H9 (cell line): ENCODE results near the gene TMIE. TPM values are rescaled to one million over a fixed set of nuclear protein-coding genes. Genes with fewer than 3 reads are reported as not detected.

ENCODE experiments used
- DNase-seq: peaks from one replicate; pipeline ENCODE4 v3.0.0-alpha.2; 2017
- H2AFZ ChIP-seq: one replicate; pipeline ENCODE4 v1.6.1; 2013; ENCODE audit warnings: mild to moderate bottlenecking, low read length, control low read depth, moderate library complexity
- H2AK5ac ChIP-seq: 2 replicates; pipeline ENCODE4 v1.6.1; 2013; ENCODE audit warnings: low read length, control low read depth, mixed read lengths; ENCODE audit not compliant: insufficient read length
- H2BK120ac ChIP-seq: one replicate; pipeline ENCODE4 v1.6.1; 2013; ENCODE audit warnings: low read depth, mild to moderate bottlenecking, low read length, control low read depth, inconsistent platforms; ENCODE audit not compliant: poor library complexity, severe bottlenecking
- H2BK12ac ChIP-seq: 2 replicates; pipeline ENCODE4 v1.6.1; 2013; ENCODE audit warnings: low read length, control low read depth, mixed read lengths, low read depth; ENCODE audit not compliant: insufficient read length
- H2BK15ac ChIP-seq: 2 replicates; pipeline ENCODE4 v1.6.1; 2013; ENCODE audit warnings: low read depth, low read length, control low read depth
- H2BK20ac ChIP-seq: one replicate; pipeline ENCODE4 v1.6.1; 2013; ENCODE audit warnings: low read depth, mild to moderate bottlenecking, low read length, control low read depth, inconsistent platforms; ENCODE audit not compliant: poor library complexity, severe bottlenecking
- H2BK5ac ChIP-seq: 2 replicates; pipeline ENCODE4 v1.6.1; 2013; ENCODE audit warnings: low read length, control low read depth, mixed read lengths; ENCODE audit not compliant: insufficient read length
- H3K14ac ChIP-seq: 2 replicates; pipeline ENCODE4 v1.6.1; 2013; ENCODE audit warnings: low read length, control low read depth; ENCODE audit not compliant: insufficient read depth
- H3K18ac ChIP-seq: 2 replicates; pipeline ENCODE4 v1.6.1; 2013; ENCODE audit warnings: low read depth, mild to moderate bottlenecking, mixed read lengths, low read length, control low read depth; ENCODE audit not compliant: insufficient read length
- H3K23ac ChIP-seq: 2 replicates; pipeline ENCODE4 v1.6.1; 2013; ENCODE audit warnings: low read length, control low read depth, mixed read lengths, low read depth; ENCODE audit not compliant: insufficient read length
- H3K23me2 ChIP-seq: 2 replicates; pipeline ENCODE4 v1.6.1; 2013; ENCODE audit warnings: low read depth, mild to moderate bottlenecking, mixed read lengths, low read length, control low read depth; ENCODE audit not compliant: insufficient read length, poor library complexity, severe bottlenecking
- H3K27ac ChIP-seq: 2 replicates; pipeline ENCODE4 v1.5.1; 2013; ENCODE audit warnings: low read length, control low read depth, mixed read lengths, low read depth; ENCODE audit not compliant: insufficient read length
- H3K27me3 ChIP-seq: 2 replicates; pipeline ENCODE4 v1.6.1; 2013; ENCODE audit warnings: low read length, control low read depth, inconsistent platforms; ENCODE audit not compliant: insufficient read depth
- H3K4ac ChIP-seq: 2 replicates; pipeline ENCODE4 v1.6.1; 2013; ENCODE audit warnings: low read depth, mild to moderate bottlenecking, control low read depth, inconsistent platforms, low read length, moderate library complexity
- H3K4me1 ChIP-seq: 2 replicates; pipeline ENCODE4 v1.6.1; 2013; ENCODE audit warnings: low read length, control low read depth, inconsistent platforms; ENCODE audit not compliant: insufficient read depth
- H3K4me2 ChIP-seq: 2 replicates; pipeline ENCODE4 v1.6.1; 2013; ENCODE audit warnings: low read length, control low read depth, mixed read lengths; ENCODE audit not compliant: insufficient read length, insufficient read depth
- H3K56ac ChIP-seq: 2 replicates; pipeline ENCODE4 v1.6.1; 2013; ENCODE audit warnings: low read depth, mild to moderate bottlenecking, mixed read lengths, low read length, control low read depth; ENCODE audit not compliant: insufficient read length
- H3K79me1 ChIP-seq: 2 replicates; pipeline ENCODE4 v1.6.1; 2013; ENCODE audit warnings: low read depth, mild to moderate bottlenecking, moderate library complexity, low read length, control low read depth, inconsistent platforms; ENCODE audit not compliant: insufficient read depth, poor library complexity, severe bottlenecking
- H3K79me2 ChIP-seq: 2 replicates; pipeline ENCODE4 v1.6.1; 2013; ENCODE audit warnings: low read length, control low read depth, inconsistent platforms; ENCODE audit not compliant: insufficient read depth
- H3K9ac ChIP-seq: 2 replicates; pipeline ENCODE4 v1.6.1; 2013; ENCODE audit warnings: low read length, control low read depth, mixed read lengths; ENCODE audit not compliant: insufficient read length; ENCODE audit errors: extremely low read depth
- H3K9me3 ChIP-seq: one replicate; pipeline ENCODE4 v1.6.1; 2013; ENCODE audit warnings: low read depth, low read length, inconsistent platforms; ENCODE audit not compliant: control insufficient read depth
- H3T11ph ChIP-seq: one replicate; pipeline ENCODE4 v1.6.1; 2013; ENCODE audit warnings: mild to moderate bottlenecking, low read length, control low read depth, inconsistent platforms
- H4K20me1 ChIP-seq: one replicate; pipeline ENCODE4 v1.6.1; 2013; ENCODE audit not compliant: control insufficient read depth, insufficient read length, insufficient read depth
- H4K5ac ChIP-seq: 2 replicates; pipeline ENCODE4 v1.6.1; 2013; ENCODE audit warnings: low read depth, mild to moderate bottlenecking, mixed read lengths, low read length, control low read depth; ENCODE audit not compliant: insufficient read length
- H4K8ac ChIP-seq: replicated peaks from 2 replicates; pipeline ENCODE4 v1.6.1; 2013; ENCODE audit warnings: low read length, control low read depth, mixed read lengths, low read depth; ENCODE audit not compliant: insufficient read length
- H4K91ac ChIP-seq: 2 replicates; pipeline ENCODE4 v1.6.1; 2013; ENCODE audit warnings: low read depth, mild to moderate bottlenecking, moderate library complexity, mixed read lengths, low read length, control low read depth; ENCODE audit not compliant: insufficient read length
- H3K27ac Mint-ChIP-seq, 3 experiments: 2 replicates in 2 of 3; 3 replicates in 1 of 3; pipeline ENCODE4 v1.8.0; 2020 to 2021; ENCODE audit warnings: mixed read lengths in 3 of 3, mild to moderate bottlenecking in 1 of 3, moderate library complexity in 1 of 3
- H3K27me3 Mint-ChIP-seq: 2 replicates; pipeline ENCODE4 v1.8.0; 2021; ENCODE audit warnings: low read depth, mild to moderate bottlenecking, moderate library complexity, mixed read lengths
- H3K36me3 Mint-ChIP-seq, 3 experiments: 2 replicates in 2 of 3; 3 replicates in 1 of 3; pipeline ENCODE4 v1.8.0; 2020 to 2021; ENCODE audit warnings: low read depth in 3 of 3, mixed read lengths in 3 of 3; ENCODE audit not compliant: insufficient read depth in 1 of 3
- H3K4me1 Mint-ChIP-seq, 2 experiments: 2 replicates each; pipeline ENCODE4 v1.8.0; 2020; ENCODE audit warnings: mixed read lengths in 2 of 2
- H3K4me3 Mint-ChIP-seq, 2 experiments: 2 replicates in 1 of 2; 3 replicates in 1 of 2; pipeline ENCODE4 v1.8.0; 2020 to 2021; ENCODE audit warnings: mild to moderate bottlenecking in 2 of 2, mixed read lengths in 2 of 2, moderate library complexity in 1 of 2
- H3K9me3 Mint-ChIP-seq, 2 experiments: 2 replicates in 1 of 2; 3 replicates in 1 of 2; pipeline ENCODE4 v1.8.0; 2020; ENCODE audit warnings: mild to moderate bottlenecking in 2 of 2, mixed read lengths in 2 of 2, moderate library complexity in 1 of 2
- WGBS: extraction: QIAGEN DNeasy Blood & Tissue Kit; methylation state at CpG from one replicate; pipeline ENCODE4 v1.1.7; 2013; ENCODE audit warnings: missing lambda C conversion rate, low lambda C conversion rate, mixed read lengths; ENCODE audit not compliant: insufficient read length; ENCODE audit errors: extremely low coverage; 5-methylcytosine and 5-hydroxymethylcytosine counted together
- total RNA-seq: library from RNA; stranded (reverse); gene quantifications from 2 replicates; pipeline ENCODE4 v1.2.1, GENCODE V29; 2021
- TF ChIP-seq, protein P1 (sequence below): fragments of 200-600 bp; sonication (generic); conservative IDR thresholded peaks from 3 replicates; pipeline ENCODE4 v1.8.0; 2021; ENCODE audit warnings: antibody characterized with exemption, mild to moderate bottlenecking

TMIE gene
- total RNA-seq, 1 experiment from 2014 or later = 0.63 TPM

DNA sequence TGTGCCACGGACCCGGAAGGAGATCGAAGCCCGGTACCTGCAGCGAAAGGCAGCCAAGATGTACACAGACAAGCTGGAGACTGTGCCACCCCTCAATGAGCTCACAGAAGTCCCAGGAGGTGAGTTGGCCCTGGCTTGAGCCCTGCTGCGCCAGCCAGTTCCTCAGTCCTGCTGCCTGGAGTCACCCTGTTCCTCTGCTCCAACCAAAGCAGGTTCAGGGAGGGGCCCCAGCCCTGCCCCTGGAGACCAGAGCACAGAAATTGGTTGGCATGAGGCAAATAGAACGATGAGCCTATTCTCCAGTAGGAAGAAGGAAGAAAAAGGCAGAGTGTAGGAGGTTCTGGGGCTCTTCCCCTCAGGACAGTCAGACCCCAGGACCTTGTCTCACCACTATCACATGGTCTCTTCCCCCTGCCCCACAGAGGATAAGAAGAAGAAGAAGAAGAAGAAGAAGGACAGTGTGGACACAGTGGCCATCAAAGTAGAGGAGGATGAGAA, 8.0 kb downstream of the TMIE start:
- no CpG with 5 or more reads among the region's 7 CpGs for WGBS
- peaks cover 2% of the 10 kb centered on the region for H3K27me3 Mint-ChIP-seq
- H3K36me3 Mint-ChIP-seq = no peaks in the 10 kb centered on the region

More for the DNA sequence above, 8.0 kb downstream of the TMIE start:
- peaks cover 11 to 15% of the 10 kb centered on the region in 2 experiments for H3K4me1 Mint-ChIP-seq
- H3K9ac ChIP-seq = no peak overlapping the region
- no peak overlapping the region for H3K56ac ChIP-seq
- H3K18ac ChIP-seq = no peak overlapping the region
- H3K14ac ChIP-seq = no peak overlapping the region
- no peaks in the 10 kb centered on the region for H3K27me3 ChIP-seq
- no peak overlapping the region for H4K8ac ChIP-seq
- no peak overlapping the region for H4K5ac ChIP-seq
- no peak overlapping the region for H3K4me3 Mint-ChIP-seq
- no peak overlapping the region for H2BK120ac ChIP-seq
- no peaks in the 10 kb centered on the region for H4K20me1 ChIP-seq
- TF ChIP-seq, protein P1, sequence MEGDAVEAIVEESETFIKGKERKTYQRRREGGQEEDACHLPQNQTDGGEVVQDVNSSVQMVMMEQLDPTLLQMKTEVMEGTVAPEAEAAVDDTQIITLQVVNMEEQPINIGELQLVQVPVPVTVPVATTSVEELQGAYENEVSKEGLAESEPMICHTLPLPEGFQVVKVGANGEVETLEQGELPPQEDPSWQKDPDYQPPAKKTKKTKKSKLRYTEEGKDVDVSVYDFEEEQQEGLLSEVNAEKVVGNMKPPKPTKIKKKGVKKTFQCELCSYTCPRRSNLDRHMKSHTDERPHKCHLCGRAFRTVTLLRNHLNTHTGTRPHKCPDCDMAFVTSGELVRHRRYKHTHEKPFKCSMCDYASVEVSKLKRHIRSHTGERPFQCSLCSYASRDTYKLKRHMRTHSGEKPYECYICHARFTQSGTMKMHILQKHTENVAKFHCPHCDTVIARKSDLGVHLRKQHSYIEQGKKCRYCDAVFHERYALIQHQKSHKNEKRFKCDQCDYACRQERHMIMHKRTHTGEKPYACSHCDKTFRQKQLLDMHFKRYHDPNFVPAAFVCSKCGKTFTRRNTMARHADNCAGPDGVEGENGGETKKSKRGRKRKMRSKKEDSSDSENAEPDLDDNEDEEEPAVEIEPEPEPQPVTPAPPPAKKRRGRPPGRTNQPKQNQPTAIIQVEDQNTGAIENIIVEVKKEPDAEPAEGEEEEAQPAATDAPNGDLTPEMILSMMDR = no peak
- no peaks in the 10 kb centered on the region for H3K79me1 ChIP-seq
- H3K4ac ChIP-seq = no peak overlapping the region
- H3K27ac Mint-ChIP-seq = no peak overlapping the region; a peak in 1 of 7 replicates
- no peak overlapping the region for H2AFZ ChIP-seq
- H3K9me3 ChIP-seq = no peaks in the 10 kb centered on the region
- no peak overlapping the region for H3T11ph ChIP-seq
- H2BK20ac ChIP-seq = no peak overlapping the region
- H2AK5ac ChIP-seq = no peak overlapping the region
- no peaks in the 10 kb centered on the region for H3K9me3 Mint-ChIP-seq
- no peak overlapping the region for H3K27ac ChIP-seq
- no peak overlapping the region for H2BK15ac ChIP-seq
- no peak overlapping the region for H4K91ac ChIP-seq
- H3K79me2 ChIP-seq = no peaks in the 10 kb centered on the region
- no peak overlapping the region for H3K23ac ChIP-seq
- no peak for DNase-seq
- H3K4me2 ChIP-seq = no peak overlapping the region
- no peak overlapping the region for H2BK12ac ChIP-seq
- H3K23me2 ChIP-seq = no peaks in the 10 kb centered on the region
- H2BK5ac ChIP-seq = no peak overlapping the region
- no peaks in the 10 kb centered on the region for H3K4me1 ChIP-seq
